Measurements from ENCODE around the gene SF3B1. TPM values are rescaled to one million over a fixed set of nuclear protein-coding genes. Genes with fewer than 3 reads are reported as not detected.

The SF3B1 gene
- total and polyA plus RNA-seq, 2 of the 13 experiments (the other 11 are each of a cell fraction or from before 2014, with no cell fraction given), result 387 to 750 TPM

DNA sequence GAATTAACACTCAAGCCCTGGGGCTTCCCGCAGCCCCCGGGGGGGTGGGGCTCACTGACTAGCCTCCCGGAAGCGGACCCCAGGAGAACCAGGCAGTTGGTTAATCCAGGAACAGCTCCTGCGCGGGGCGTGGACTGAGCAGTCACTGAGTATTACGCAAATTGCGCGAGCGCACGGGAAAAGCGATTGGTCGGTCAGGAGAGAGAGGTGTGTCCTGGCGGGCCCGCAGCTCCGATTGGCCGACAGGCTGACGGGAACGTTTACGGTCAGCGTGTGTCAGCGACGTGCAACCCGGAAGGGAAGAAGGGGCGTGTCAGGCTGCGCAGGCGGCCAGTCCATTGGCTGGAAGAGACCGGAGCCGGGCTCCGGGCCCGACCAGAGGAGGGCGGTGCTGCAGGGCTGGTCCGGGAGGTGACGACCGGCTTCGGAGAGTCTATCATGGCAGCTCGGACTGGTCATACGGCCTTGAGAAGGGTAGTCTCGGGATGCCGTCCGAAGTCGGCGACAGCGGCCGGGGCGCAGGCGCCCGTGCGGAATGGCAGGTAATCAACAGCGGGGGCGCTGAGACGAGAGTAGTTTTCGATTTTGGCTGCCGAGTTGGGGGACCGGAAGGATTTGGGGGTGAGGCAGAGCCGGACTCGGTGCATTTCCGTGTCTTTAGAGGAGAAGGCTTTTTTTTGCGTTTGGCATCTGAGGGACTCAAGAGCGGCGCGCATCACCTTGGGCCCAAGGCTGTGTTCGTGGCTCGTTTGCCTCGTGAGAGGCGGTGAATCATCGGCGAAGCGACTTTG is 18.5 kb upstream of the SF3B1 start, which contains the start of gene COQ10B (continued):
- TF ChIP-seq, protein P1, sequence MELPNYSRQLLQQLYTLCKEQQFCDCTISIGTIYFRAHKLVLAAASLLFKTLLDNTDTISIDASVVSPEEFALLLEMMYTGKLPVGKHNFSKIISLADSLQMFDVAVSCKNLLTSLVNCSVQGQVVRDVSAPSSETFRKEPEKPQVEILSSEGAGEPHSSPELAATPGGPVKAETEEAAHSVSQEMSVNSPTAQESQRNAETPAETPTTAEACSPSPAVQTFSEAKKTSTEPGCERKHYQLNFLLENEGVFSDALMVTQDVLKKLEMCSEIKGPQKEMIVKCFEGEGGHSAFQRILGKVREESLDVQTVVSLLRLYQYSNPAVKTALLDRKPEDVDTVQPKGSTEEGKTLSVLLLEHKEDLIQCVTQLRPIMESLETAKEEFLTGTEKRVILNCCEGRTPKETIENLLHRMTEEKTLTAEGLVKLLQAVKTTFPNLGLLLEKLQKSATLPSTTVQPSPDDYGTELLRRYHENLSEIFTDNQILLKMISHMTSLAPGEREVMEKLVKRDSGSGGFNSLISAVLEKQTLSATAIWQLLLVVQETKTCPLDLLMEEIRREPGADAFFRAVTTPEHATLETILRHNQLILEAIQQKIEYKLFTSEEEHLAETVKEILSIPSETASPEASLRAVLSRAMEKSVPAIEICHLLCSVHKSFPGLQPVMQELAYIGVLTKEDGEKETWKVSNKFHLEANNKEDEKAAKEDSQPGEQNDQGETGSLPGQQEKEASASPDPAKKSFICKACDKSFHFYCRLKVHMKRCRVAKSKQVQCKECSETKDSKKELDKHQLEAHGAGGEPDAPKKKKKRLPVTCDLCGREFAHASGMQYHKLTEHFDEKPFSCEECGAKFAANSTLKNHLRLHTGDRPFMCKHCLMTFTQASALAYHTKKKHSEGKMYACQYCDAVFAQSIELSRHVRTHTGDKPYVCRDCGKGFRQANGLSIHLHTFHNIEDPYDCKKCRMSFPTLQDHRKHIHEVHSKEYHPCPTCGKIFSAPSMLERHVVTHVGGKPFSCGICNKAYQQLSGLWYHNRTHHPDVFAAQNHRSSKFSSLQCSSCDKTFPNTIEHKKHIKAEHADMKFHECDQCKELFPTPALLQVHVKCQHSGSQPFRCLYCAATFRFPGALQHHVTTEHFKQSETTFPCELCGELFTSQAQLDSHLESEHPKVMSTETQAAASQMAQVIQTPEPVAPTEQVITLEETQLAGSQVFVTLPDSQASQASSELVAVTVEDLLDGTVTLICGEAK (IDR thresholded peaks at IDR 0.05), result no peak
- TF ChIP-seq, protein P1 (CRISPR knock-in tag; IDR thresholded peaks at IDR 0.05), result no peak; the same call in none of the 2 replicates
- TF ChIP-seq ASH2L (IDR thresholded peaks at IDR 0.05; ENCODE audit: insufficient read length, low read depth, low read length) (peak; percentile 98), ZNF260 (CRISPR knock-in tag; IDR thresholded peaks at IDR 0.05; ENCODE audit: borderline replicate concordance, low read depth) (0 out of 2 replicates have a peak, but pooled peaks have one; percentile 58), ZNF556 (CRISPR knock-in tag; IDR thresholded peaks at IDR 0.05; ENCODE audit: borderline replicate concordance) (peak; percentile 84; the same call in 1 of the 2 replicates), CENPT (CRISPR knock-in tag; IDR thresholded peaks at IDR 0.05; ENCODE audit: low read depth) (no peak), ZNF136 (CRISPR knock-in tag; IDR thresholded peaks at IDR 0.05; ENCODE audit: low read depth) (peak; percentile 92), ZNF251 (CRISPR knock-in tag; IDR thresholded peaks at IDR 0.05) (no peak), TGIF2 (CRISPR knock-in tag; IDR thresholded peaks at IDR 0.05) (peak; percentile 46), PLSCR1 (CRISPR knock-in tag; IDR thresholded peaks at IDR 0.05; ENCODE audit: borderline replicate concordance) (no peak), ZNF616 (CRISPR knock-in tag; IDR thresholded peaks at IDR 0.05; ENCODE audit: low read depth) (no peak), ZNF777 (CRISPR knock-in tag; IDR thresholded peaks at IDR 0.05) (peak; percentile 50; the same call in 1 of the 2 replicates), PPARG (CRISPR knock-in tag; conservative IDR thresholded peaks at IDR 0.05) (0 out of 2 replicates have a peak, but pooled peaks have one; percentile 8)
- TF ChIP-seq, protein P2, sequence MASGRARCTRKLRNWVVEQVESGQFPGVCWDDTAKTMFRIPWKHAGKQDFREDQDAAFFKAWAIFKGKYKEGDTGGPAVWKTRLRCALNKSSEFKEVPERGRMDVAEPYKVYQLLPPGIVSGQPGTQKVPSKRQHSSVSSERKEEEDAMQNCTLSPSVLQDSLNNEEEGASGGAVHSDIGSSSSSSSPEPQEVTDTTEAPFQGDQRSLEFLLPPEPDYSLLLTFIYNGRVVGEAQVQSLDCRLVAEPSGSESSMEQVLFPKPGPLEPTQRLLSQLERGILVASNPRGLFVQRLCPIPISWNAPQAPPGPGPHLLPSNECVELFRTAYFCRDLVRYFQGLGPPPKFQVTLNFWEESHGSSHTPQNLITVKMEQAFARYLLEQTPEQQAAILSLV (CRISPR knock-in tag; IDR thresholded peaks at IDR 0.05; ENCODE audit: borderline replicate concordance), result peak; percentile 54; the same call in 1 of the 2 replicates
- TF ChIP-seq, protein P3, sequence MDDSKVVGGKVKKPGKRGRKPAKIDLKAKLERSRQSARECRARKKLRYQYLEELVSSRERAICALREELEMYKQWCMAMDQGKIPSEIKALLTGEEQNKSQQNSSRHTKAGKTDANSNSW (CRISPR knock-in tag; IDR thresholded peaks at IDR 0.05; ENCODE audit: borderline replicate concordance), result peak; percentile 23; the same call in 1 of the 2 replicates
